GM18909 (cell line): ENCODE measurements around the gene PAK4.
"Not testable (repeated sequence)": the region's sequence is repeated elsewhere in the genome, so short reads cannot be mapped to it uniquely, and the experiment has no call there.

Experiments
- ATAC-seq: cut with Tn5 transposase; IDR thresholded peaks from one replicate; pipeline ENCODE4 v1.9.1; 2021; ENCODE audit warnings: mild to moderate bottlenecking; ENCODE audit not compliant: unreplicated experiment, poor library complexity

The PAK4 gene

DNA sequence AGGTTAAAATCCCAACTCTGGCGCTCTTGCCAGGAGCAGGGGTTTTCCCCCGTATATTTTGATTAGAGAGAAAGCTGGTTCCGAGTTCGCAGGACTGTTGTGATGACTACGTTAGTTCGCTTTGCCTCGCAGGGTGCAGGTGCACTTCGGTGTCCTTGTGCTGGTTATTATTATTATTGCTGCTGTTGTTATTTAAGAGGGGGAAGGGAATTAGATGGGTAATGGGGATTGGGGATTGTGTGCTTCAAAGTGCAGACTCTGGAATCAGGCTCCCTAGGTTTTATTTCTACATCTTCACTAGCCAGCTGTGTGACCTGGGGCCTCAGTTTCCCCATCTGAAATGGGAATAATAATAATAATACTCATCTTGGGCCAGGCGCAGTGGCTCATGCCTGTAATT lies 26.2 kb upstream of the PAK4 start:
- no peak for ATAC-seq

DNA sequence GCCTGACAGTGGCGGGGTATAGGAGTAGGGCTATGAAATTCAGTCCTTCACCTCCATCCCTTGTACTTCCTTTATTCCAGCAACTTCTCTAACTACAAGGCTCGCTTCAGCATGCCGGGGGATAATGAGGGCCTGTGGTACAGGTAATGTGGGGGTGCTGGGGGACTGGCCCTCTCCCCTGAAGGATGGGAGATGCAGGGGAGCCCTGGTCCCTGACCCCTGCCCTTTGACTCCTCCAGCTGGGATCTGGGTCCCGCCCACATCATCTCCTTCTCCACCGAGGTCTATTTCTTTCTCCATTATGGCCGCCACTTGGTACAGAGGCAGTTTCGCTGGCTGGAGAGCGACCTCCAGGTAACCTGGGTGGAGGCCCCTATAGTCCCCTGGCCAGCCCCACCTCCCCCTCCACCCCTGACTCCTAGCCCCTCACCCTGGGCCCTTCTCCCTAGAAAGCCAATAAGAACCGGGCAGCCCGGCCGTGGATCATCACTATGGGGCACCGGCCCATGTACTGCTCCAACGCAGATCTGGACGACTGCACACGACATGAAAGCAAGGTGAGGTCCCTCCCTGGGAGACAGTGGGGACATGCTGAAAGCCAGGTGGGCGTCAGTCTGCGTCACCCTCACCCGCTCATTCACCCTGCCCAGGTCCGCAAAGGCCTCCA lies 25.0 kb upstream of the PAK4 start:
- ATAC-seq, result no peak

DNA sequence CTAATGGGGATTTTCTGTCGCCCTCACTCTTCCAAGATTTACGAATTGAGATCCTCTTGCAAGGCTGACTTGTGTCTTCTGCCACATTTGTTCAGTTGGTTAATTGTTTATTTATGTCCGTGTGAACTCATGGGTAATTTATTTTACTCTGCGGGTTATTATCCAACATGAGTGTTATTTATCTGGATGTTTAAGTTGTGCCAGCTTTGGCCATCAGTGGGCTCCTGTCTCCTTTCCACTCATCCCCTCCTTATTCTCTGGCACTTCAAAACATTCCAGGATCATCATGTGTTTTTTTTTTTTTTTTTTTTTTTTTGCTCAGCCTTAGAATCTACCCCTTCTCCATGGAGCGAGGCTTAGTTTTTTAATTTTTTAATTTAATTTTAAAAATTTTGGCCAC lies 22.4 kb upstream of the PAK4 start:
- no peak for ATAC-seq

DNA sequence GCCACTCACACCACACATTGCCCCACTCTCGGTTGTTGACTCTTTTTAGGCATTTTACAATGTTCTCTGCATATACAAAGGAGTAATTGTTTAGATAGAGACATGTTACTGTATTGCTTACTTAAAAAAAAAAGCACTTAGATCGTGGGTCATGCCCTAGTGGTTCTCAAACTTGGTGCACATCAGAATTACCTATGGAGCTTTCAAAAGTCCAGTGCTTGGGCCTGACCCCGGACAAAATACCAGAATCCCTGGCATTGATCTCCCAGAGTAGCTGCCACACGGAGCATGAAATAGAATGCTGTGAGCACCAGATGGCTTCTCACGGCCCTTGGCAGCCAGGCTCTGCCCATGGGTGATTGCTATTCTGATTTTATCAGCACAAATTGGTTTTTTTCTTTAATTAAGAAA lies 21.4 kb upstream of the PAK4 start:
- no peak for ATAC-seq

DNA sequence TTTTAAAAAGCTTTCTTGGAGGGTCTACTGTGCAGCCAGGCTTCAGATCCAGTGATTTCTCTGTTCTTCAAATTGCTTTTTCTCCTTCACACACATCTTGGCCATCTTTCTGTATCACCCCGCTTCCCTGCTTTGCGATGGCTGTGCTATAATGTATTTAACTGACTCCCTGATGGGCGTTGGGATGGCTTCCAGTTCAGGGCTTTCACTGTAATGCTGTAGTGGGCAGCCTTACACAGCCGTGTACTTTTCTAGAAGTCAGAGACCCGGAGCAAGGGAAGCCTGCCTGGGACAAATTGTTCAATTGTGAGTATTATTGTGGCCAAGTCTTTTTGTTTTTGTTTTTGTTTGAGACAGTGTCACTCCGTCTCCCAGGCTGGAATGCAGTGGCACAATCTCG lies 19.4 kb upstream of the PAK4 start:
- ATAC-seq, result no peak

DNA sequence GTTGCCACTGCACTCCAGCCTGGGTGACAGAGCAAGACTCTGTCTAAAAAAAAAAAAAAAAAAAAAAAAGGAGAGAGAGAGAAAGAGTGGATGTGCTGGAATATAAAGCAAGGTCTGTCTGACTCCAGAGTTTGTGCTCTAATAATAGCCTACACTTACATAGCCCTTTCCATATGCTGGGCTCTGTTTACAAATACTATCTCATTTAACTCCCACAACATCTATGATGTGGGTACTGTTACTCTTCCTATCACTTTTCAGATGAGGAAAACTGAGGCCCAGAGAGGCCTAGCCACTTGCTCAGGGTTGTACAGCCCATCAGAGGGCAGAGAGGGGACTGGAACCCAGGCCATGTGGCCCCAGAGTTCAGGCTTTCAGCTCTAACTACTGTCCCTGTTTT lies 15.9 kb upstream of the PAK4 start:
- no peak for ATAC-seq

DNA sequence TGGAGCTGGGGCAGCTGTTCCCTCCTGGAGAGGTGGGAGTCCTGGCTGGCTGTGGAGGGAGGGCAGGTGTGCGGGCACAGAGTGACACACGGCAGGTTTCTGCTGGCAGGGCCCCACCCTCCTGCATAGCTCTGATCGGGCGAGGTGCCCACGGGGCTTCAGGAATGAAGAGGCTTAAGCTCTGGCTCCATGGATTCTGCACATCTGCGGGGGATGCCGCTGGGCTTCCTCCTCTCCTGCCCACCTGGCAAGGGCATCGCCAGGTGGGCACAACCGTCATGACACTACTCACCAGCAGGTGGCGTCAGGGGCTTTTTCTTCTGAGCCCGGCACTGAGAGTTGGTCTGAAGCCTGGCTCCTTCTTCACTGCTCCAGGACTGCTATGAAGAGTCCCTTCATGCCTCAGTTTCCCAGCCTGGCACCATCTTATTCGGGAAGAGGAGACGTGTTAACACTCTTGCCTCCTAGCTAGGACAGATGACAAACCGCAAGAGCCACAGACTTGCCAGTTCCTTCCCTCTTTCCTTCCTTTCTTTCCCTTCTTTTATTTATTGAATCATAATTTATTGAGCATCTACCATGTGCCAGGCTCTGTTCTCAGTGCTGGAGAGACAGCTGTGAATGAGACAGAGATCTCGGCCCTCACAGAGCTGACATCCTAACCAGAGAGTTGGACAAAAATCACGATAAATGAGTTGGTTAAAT lies 15.2 kb upstream of the PAK4 start:
- ATAC-seq, result no peak

DNA sequence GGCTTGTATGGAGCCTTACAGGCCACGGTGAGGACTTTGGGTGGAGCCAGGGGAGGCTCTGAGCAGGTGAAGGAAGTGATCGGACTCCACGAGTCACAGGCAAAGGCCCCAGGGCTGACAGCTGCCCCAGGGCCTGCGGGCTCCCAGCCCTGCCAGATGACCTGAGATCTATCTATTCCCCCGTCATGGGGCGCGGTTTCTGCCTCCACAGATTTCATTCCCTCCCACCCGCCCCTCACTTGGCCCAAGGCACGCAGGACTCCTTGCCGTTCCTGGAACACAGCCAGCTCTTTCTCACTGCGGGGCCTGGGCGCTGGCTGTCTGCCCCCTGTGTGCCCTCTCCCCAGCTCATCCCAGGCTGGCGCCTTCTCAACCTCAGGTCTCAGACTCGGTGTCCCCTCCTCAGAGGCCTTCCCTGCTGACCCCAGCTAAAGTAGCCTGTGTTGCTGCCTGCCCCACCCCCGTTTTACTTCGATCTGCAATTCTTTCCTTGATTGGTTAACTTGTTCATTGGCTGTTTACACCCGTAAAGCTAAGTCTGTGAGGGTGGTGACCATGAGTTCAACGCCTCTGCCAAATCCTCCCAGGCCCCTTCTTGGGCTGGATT lies 13.9 kb upstream of the PAK4 start:
- ATAC-seq, result no peak

DNA sequence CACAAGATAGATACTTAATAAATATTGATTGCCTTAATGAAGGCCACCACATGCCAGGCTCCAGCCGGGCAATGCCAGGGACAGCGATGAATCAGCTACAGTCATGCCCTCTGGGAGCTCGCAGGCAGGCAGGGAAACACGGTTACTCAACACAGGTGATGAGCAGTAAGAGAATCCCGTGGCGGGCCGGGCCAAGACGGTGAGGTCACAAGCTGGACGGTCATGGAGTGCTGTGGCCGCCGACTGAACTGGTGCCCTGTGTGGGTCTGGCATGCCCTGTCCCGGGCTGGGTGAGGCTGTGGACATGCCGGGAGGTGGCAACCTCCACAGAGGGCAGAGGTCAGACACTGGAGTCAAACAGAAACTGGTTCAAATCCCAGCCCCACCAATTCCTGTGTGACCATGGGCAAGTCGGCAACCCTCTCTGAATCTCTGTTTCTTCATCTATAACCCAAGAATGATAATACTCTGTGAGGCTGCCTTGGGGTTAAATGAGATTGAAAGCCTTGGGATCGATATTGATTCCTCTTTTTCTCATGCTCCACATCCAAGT lies 13.2 kb upstream of the PAK4 start:
- ATAC-seq, result no peak

DNA sequence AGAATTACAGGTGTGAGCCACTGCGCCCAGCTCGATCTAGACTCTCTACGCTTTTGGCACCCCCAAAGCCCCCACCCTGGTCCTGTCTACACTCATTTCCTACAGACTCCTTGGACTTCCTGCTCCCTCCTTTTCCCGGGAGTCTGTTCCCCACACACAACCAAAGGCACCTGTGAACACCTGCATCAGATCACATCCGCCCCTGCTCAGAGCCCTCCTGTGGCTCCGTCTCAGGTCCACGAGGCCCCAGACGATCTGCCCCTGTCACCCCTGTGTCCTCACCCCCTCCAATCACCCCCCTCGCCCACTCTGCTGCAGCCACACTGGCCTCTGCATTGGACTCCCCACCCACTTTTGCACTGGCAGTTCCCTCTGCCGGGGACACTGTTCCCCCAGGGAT lies 12.4 kb upstream of the PAK4 start:
- ATAC-seq, result no peak

DNA sequence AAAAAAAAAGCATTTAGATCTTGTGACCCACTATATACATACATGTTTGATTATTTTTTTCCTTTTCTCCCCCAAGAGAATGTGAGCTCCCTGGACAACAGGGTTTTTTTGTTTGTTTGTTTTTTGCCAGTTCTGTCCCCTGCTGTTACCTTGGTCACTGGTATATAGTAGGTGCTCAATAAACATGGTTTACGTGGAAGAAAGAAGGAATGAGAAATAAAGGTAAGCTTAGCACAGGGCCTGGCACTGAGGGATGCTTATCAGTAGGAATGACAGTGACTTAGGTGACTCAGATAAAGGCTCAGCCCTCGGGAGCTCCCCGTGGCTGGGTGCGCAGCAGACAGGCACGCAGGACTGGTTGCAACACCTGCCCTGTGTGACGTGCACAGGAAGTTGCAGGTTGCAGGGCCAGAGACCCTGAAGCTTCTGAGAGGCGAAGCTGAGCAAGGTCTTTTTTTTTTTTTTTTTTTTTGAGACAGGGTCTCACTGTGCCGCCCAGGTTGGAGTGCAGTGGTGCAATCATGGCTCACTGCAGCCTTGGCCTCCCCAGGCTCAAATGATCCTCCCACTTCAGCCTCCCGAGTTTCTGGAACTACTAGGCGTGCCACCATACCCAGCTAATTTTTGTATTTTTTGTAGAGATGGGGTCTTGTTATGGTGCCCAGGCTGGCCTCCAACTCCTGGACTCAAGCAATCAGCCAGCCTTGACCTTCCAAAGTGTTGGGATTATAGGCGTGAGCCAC lies 10.3 kb upstream of the PAK4 start:
- no peak for ATAC-seq

DNA sequence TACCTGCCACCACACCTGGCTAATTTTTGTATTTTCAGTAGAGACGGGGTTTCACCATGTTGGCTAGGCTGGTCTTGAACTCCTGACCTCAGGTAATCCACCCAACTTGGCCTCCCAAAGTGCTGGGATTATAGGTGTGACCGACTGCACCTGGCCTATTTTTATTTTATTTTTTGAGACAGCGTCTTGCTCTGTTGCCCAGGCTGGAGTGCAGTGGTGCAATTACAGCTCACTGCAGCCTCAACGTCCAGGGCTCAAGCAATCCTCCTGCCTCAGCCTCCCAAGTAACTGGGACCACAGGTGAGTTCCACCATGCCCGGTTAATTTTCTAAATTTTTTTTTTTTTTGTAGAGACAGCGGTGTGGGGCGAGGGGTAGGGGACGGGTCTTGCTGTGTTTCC lies 8.6 kb upstream of the PAK4 start:
- ATAC-seq, result not testable (repeated sequence)

DNA sequence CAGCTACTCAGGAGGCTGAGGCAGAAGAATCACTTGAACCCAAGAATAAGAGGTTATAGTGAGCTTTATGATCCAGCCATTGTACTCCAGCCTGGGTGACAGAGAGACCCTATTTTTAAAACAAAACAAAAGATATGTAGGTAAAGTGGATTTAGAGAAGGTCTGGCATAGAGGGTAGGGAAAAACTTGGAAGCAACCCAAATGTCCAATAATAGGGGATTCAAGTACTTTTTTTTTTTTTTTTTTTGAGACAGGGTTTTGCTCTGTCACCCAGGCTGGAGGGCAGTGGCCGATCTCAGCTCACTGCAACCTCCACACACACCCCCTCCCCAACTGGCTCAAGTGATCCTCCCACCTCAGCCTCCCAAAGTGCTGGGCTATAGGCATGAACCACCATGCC lies 5.8 kb upstream of the PAK4 start:
- no peak for ATAC-seq

DNA sequence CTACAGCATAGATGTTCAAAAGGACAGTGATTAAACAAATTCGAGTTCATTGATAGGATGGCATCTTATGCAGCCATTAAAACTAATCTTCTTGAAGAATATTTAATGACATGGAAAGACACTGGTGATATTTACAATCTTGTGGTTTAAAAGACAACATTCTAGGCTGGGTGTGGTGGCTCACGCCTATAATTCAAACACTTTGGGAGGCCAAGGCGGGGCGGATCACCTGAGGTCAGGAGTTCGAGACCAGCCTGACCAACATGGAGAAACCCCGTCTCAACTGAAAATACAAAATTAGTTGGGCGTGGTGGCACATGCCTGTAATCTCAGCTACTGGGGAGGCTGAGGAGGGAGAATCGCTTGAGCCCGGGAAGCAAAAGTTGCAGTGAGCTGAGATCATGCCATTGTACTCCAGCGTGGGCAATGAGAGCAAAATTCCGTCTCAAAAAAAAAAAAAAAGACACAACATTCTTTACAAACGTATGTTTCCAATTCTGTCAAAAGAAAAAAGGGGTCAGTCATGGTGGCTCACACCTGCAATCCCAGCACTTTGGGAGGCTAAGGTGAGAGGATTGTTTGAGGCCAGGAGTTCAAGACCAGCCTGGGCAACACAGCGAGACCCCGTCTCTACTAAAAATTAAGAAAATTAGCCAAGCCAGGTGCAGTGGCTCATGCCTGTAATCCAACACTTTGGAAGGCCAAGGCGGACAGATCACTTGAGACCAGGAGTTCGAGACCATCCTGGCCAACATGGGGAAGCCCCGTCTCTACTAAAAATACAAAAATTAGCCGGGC lies 2.5 kb upstream of the PAK4 start:
- ATAC-seq, result no peak

DNA sequence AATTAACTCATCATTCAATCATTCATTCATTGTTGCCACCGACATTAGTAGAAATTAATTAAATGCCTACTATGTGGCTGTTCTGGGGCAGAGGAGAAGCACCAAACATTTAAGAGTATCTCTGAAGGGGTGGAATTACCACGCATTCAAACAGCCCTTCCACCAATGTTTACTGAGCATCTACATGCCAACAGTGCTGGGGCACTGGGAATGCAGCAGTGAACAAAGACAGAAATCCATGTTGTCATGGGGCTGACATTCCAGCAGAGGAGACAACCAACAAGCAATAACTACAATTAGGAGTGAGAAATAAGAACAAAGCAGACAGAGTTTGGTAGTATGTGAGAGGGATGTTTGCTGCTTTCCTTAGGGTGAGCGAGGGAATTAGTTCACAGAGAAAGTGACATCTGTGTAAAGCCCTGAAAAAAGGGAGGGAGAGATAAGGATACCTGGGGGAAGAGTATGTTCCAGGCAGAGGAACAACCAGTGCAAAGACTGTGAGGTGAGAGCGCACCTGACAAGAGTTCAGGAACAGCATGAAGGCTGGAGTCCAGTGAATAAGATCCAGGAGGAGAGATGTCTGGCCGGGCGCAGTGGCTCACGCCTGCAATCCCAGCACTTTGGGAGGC lies 1.3 kb upstream of the PAK4 start:
- ATAC-seq, result no peak

DNA sequence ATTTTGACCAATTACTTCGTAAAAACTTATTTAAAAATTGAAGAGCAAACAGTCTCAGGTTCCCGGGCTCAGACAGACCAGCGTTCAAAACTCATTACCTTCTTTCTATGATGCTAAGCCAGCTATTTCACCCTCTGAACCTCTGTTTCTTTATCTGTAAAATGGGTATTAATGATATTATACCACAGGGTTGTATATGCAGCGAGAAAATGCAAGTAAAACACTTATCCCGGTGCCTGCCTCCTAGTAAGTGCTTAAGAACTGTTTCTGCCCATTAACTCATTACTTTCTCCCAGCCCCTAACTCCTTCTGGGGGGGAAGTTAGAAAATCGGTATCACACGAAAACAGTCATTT lies 410 bp upstream of the PAK4 start:
- no peak for ATAC-seq

DNA sequence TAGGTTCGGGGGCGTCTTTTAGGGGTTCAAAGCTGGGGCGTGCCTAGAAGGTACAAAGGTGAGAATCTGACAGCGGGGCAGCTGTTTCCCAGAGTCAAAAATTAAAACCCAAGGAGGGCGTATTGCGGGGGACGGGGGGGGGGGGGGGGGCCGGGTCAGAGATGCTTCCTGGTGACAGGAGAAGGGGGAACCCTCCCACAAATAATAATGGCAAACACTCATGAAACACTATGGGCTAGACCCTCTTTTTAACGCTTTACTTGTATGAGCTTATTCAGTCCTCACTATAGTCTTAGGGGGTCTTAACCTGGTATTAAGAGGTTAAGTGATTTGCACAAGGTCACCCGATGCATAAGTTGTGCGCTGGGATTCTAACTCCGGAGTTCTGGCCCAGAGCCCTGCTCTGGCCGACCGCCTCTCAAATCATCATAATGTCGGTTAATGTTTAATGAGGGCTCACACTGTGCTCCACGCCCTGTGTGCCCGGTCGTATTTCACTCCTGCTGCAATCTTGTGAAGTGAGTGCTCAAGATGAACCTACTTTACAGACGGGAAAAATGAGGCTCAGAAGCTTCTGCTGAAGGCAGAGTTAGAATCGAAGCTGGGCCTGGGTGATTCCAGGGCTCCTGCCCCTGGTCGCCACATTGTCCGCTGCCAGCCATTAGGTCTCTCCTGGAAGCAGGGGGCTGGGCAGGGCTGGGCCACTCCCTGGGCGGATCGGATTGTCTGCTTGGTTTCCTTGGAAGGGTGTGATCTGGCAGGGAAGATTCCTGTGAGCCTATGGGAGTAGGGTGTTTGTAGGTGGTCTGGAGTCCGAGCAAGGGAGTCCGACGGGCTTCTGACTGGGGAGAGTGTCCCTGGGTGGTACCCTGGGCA lies 964 bp downstream of the PAK4 start:
- ATAC-seq, result no peak

DNA sequence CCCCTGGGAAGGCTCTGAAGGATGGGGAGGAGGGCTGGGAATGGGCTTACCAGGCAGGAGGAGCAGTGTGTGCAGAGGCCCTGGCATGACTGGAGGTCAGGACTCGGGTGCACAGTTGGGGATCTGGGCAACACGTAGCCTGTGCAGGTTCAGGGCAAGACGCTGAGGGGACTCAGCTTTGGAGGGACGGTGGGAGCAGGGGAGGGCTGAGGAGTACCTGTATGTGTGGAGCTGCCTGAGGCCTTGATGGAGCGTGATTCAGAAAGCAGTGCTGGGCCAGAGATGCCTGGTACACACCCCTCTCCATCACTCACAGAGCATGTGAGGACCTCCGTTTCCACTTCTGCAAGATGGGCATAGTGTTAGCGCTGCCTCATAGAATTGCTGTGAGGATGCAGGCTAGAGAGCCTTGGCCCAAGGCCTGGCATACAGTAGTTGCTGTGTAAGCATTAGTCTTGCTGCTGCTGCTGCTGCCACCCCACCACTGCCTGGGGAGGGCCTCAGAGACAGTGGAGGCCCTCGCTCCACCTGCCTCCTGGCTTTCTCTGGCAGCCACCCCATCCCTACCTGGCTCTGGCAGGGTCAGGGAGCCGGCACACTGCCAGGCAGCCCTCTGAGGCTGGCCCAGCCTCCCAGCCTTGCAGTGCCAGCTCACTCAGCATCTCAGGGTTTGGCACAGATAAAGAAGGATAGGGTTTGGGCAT lies 2.4 kb downstream of the PAK4 start:
- no peak for ATAC-seq
